ENCODE data around the gene NSMCE1. TPM values are rescaled to one million over a fixed set of nuclear protein-coding genes. Genes with fewer than 3 reads are reported as not detected.

The NSMCE1 gene
- total RNA-seq, 1 donor from 2014 or later, result 49.2 TPM

- peaks cover 17% of the 10 kb centered on the region for H3K4me1 ChIP-seq
- no peak for TF ChIP-seq CTCF (IDR thresholded peaks at IDR 0.05)
- H3K27me3 ChIP-seq, result no peaks in the 10 kb centered on the region
- H3K27ac ChIP-seq, result no peak overlapping the region
- H3K36me3 ChIP-seq, result peaks cover 15% of the 10 kb centered on the region
- no peaks in the 10 kb centered on the region for H3K9me3 ChIP-seq
- DNase-seq (no peak), ATAC-seq (no peak)
- intact Hi-C loops (cut with DNase I), result no loop called here
- no peak overlapping the region for H3K4me3 ChIP-seq
Measured at GRCh38 chr16:27220527-27220926, 48.0 kb downstream of the NSMCE1 start.

- DNase-seq (no peak), ATAC-seq (no peak)
- no peak overlapping the region for H3K27ac ChIP-seq
- intact Hi-C loops (cut with DNase I), result no loop called here
- no peaks in the 10 kb centered on the region for H3K9me3 ChIP-seq
- peaks cover 17% of the 10 kb centered on the region for H3K4me1 ChIP-seq
- no peak overlapping the region for H3K4me3 ChIP-seq
- H3K36me3 ChIP-seq, result peaks cover 15% of the 10 kb centered on the region
- no peak for TF ChIP-seq CTCF (IDR thresholded peaks at IDR 0.05)
- no peaks in the 10 kb centered on the region for H3K27me3 ChIP-seq
Measured at GRCh38 chr16:27220120-27220519, 48.5 kb downstream of the NSMCE1 start.

GRCh38 chr16:27219161-27219560, 49.4 kb downstream of the NSMCE1 start:
- Histone ChIP-seq H3K9me3 (no peaks in the 10 kb centered on the region), H3K36me3 (peaks cover 13% of the 10 kb centered on the region), H3K27me3 (no peaks in the 10 kb centered on the region), H3K4me1 (peaks cover 17% of the 10 kb centered on the region), H3K4me3 (no peak overlapping the region), H3K27ac (no peak overlapping the region)
- intact Hi-C loops (cut with DNase I), result no loop called here
- no peak for TF ChIP-seq CTCF (IDR thresholded peaks at IDR 0.05)
- ATAC-seq, result no peak
- DNase-seq, result no peak

GRCh38 chr16:27218756-27219155, 49.8 kb downstream of the NSMCE1 start:
- TF ChIP-seq CTCF (IDR thresholded peaks at IDR 0.05), result no peak
- ATAC-seq, result no peak
- H3K27ac ChIP-seq, result no peak overlapping the region
- no peak for DNase-seq
- H3K36me3 ChIP-seq, result peaks cover 10% of the 10 kb centered on the region
- no peaks in the 10 kb centered on the region for H3K27me3 ChIP-seq
- intact Hi-C loops (cut with DNase I), result no loop called here
- no peaks in the 10 kb centered on the region for H3K9me3 ChIP-seq
- H3K4me1 ChIP-seq, result peaks cover 17% of the 10 kb centered on the region
- no peak overlapping the region for H3K4me3 ChIP-seq

GRCh38 chr16:27217256-27217655, 51.3 kb downstream of the NSMCE1 start:
- TF ChIP-seq CTCF (IDR thresholded peaks at IDR 0.05), result no peak
- H3K4me1 ChIP-seq, result peaks cover 5% of the 10 kb centered on the region
- no peak for ATAC-seq
- DNase-seq, result no peak
- H3K27me3 ChIP-seq, result no peaks in the 10 kb centered on the region
- H3K27ac ChIP-seq, result no peak overlapping the region
- H3K36me3 ChIP-seq, result peaks cover 10% of the 10 kb centered on the region
- no peaks in the 10 kb centered on the region for H3K9me3 ChIP-seq
- no peak overlapping the region for H3K4me3 ChIP-seq
- intact Hi-C loops (cut with DNase I), result no loop called here

GRCh38 chr16:27216297-27216885, 52.2 kb downstream of the NSMCE1 start:
- H3K27me3 ChIP-seq, result no peaks in the 10 kb centered on the region
- no peaks in the 10 kb centered on the region for H3K9me3 ChIP-seq
- H3K36me3 ChIP-seq, result peaks cover 11% of the 10 kb centered on the region
- ATAC-seq (no peak), DNase-seq (no peak)
- no peak overlapping the region for H3K4me3 ChIP-seq
- no peak for TF ChIP-seq CTCF (IDR thresholded peaks at IDR 0.05)
- H3K4me1 ChIP-seq, result no peaks in the 10 kb centered on the region
- H3K27ac ChIP-seq, result no peak overlapping the region
- intact Hi-C loops (cut with DNase I), result no loop called here
